Dermis lymphatic vessel endothelial cell (primary cell): ENCODE data around the gene PPP2R1B. TPM values are rescaled to one million over a fixed set of nuclear protein-coding genes. Genes with fewer than 3 reads are reported as not detected.

Experiments
- total RNA-seq: library from RNA; depleted of rRNA; stranded (reverse); fragments of >200 nt; gene quantifications from 2 replicates; pipeline ENCODE4 v1.2.1, GENCODE V29; 2014

The PPP2R1B gene
- 41.3 and 57.9 TPM in 2 replicates for total RNA-seq

DNA sequence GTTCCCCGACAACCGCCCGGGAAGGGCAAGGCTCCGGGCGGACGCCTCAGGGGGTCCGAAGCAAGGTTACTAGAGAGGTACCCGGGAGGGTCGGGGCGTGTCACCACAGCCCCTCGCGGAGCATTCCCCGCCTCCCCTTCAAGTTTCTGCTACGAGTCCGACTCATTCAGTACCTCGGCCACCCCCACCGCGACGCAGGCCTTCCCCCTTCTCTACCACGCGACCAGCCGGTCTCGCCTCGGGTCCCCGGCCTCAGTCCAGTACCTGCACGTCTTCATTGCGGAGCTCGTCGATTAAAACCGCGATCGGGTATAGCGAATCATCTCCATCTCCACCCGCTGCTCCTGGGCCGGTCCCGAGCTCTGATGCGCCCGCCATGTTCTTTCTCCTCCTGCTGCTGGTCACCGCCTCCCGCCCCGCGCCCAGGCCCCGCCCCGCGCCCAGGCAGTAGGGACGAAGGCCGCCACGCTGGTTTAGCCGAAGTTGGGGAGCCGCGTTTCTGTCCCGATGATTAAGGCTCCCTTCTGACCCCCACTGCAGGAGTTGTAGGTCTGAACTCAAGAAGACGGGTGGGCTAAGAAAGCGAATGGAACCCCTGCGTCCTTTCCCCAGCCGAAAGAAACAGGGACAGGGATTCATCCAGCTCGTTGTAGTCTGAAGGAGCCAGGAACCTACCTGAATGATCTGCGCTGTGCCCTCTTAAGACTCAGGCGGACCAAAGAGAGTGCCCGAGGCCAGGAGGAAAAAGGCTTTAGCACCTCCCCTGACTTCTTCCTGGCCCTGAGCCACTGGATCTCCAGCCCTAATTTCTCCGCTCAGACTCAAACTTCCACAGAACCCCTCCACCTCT is at the start of gene PPP2R1B:
Gene PPP2R1B (minus strand): TSS at position 406 of the 850 bp plus-strand sequence. CDS start 28 bp downstream, at position 378.

Other genes with a start within 250 kb of the PPP2R1B start
- 146 and 171 TPM in 2 replicates for gene LAYN, start 225.7 kb downstream of the PPP2R1B start, total RNA-seq
- 11.3 and 13.0 TPM in 2 replicates for gene SIK2, start 163.9 kb downstream of the PPP2R1B start, total RNA-seq
- gene ALG9, start 105.2 kb upstream of the PPP2R1B start, total RNA-seq, result 19.3 and 22.9 TPM in 2 replicates
- gene FDXACB1, start 112.8 kb upstream of the PPP2R1B start, total RNA-seq, result 1.7 and 2.4 TPM in 2 replicates
- 3.0 and 6.0 TPM in 2 replicates for gene CFAP68, start 113.2 kb upstream of the PPP2R1B start, total RNA-seq
- gene CRYAB, start 145.4 kb upstream of the PPP2R1B start, total RNA-seq, result 0.26 and 0.33 TPM in 2 replicates
- gene HSPB2, start 146.3 kb upstream of the PPP2R1B start, total RNA-seq, result not detected in 2 replicates
- 0.52 and 0.54 TPM in 2 replicates for gene C11orf52, start 152.5 kb upstream of the PPP2R1B start, total RNA-seq
- 2.9 and 8.5 TPM in 2 replicates for gene DIXDC1, start 171.0 kb upstream of the PPP2R1B start, total RNA-seq